OCI-LY3 (cell line): ENCODE data around the gene FARP1.
A peak's percentile ranks its signal among the peaks of the same experiment; 100 is the strongest.

Experiments
- H2AFZ ChIP-seq: fragments of 200-600, 300-600 bp; shearing (Covaris generic); 2 replicates; pipeline ENCODE4 v1.6.0; 2014; ENCODE audit warnings: antibody characterized with exemption, low read depth, low read length
- H3K27ac ChIP-seq: fragments of 200-600, 300-600 bp; sonication (generic); 2 replicates; pipeline ENCODE4 v1.5.1; 2014; ENCODE audit warnings: mild to moderate bottlenecking, low read length, moderate library complexity, mixed read lengths
- H3K27me3 ChIP-seq: fragments of 200-600, 300-600 bp; sonication (generic); 2 replicates; pipeline ENCODE4 v1.6.1; 2014; ENCODE audit warnings: low read depth, low read length, mixed read lengths
- H3K36me3 ChIP-seq: fragments of 200-600, 300-600 bp; sonication (generic); replicated peaks from 2 replicates; pipeline ENCODE3; 2014; ENCODE audit warnings: low read depth, low read length, mixed read lengths
- H3K4me1 ChIP-seq: fragments of 300-600, 200-600 bp; sonication (generic); 2 replicates; pipeline ENCODE4 v1.6.1; 2014; ENCODE audit warnings: low read length, mixed read lengths
- H3K4me2 ChIP-seq: fragments of 200-600, 300-600 bp; sonication (generic); 2 replicates; pipeline ENCODE4 v1.6.1; 2014; ENCODE audit warnings: low read length, mixed read lengths
- H3K4me3 ChIP-seq: fragments of 300-600, 200-600 bp; sonication (generic); 2 replicates; pipeline ENCODE4 v1.5.1; 2014; ENCODE audit warnings: antibody characterized with exemption, mild to moderate bottlenecking, low read length, moderate library complexity
- H3K79me2 ChIP-seq: fragments of 300-600, 200-600 bp; shearing (Covaris generic); 2 replicates; pipeline ENCODE4 v1.6.1; 2014; ENCODE audit warnings: mild to moderate bottlenecking, low read length, mixed read lengths
- H3K9ac ChIP-seq: fragments of 300-600, 200-600 bp; shearing (Covaris generic); 2 replicates; pipeline ENCODE4 v1.6.0; 2014; ENCODE audit warnings: mild to moderate bottlenecking, low read length, moderate library complexity
- H3K9me3 ChIP-seq: fragments of 200-600, 300-600 bp; shearing (Covaris generic); 2 replicates; pipeline ENCODE4 v1.6.1; 2014; ENCODE audit warnings: low read length, mixed read lengths; ENCODE audit not compliant: insufficient read depth
- H4K20me1 ChIP-seq: fragments of 200-600, 300-600 bp; sonication (generic); 2 replicates; pipeline ENCODE4 v1.6.1; 2016; ENCODE audit warnings: low read length, mixed read lengths; ENCODE audit not compliant: insufficient read depth
- EZH2phosphoT487 ChIP-seq: fragments of 200-600 bp; shearing (Covaris generic); IDR thresholded peaks from 2 replicates; pipeline ENCODE4 v1.6.1; 2018; ENCODE audit warnings: antibody characterized with exemption, mixed run types, low read depth
- TF ChIP-seq, protein P1 (sequence below): fragments of 200-600, 300-600 bp; sonication (generic); IDR thresholded peaks from 2 replicates; pipeline ENCODE4 v1.5.1; 2014; ENCODE audit warnings: antibody characterized with exemption, low read length, low read depth

The FARP1 gene

DNA sequence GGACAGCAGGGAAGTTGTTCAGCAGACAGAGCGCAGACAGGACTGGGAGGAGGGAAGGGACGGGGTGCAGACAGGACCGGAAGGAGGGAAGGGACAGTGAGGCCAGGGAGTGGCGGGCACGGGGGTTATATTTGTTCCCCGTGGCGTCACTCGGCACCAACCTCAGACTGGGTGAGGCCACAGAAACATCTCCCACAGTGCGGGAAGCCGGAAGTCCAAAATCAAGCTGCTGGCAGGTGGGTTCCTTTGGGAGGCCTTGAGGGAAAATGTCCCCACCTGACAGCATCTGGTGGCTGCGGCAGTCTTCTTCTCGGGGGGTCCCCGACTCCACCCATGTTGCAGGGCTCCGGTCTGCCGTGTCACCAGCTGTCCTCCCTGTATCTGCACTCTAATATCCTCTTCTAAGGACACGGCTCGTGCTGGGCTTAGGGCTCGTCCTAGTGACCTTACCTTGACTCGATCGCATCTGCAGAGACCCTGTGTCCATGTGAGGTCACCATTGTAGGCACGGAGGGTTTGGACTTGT lies 301.0 kb downstream of the FARP1 start:
- Histone ChIP-seq H3K27me3 (no peaks in the 10 kb centered on the region), H3K27ac (no peak overlapping the region), H2AFZ (no peak overlapping the region), H3K4me3 (no peak overlapping the region), H3K79me2 (no peaks in the 10 kb centered on the region), H3K9ac (no peak overlapping the region), H4K20me1 (peaks cover 3% of the 10 kb centered on the region; the same call in 1 of the 2 replicates), H3K4me1 (peaks cover 12% of the 10 kb centered on the region), H3K4me2 (no peak overlapping the region), H3K9me3 (no peaks in the 10 kb centered on the region), H3K36me3 (no peaks in the 10 kb centered on the region)
- TF ChIP-seq, protein P1, sequence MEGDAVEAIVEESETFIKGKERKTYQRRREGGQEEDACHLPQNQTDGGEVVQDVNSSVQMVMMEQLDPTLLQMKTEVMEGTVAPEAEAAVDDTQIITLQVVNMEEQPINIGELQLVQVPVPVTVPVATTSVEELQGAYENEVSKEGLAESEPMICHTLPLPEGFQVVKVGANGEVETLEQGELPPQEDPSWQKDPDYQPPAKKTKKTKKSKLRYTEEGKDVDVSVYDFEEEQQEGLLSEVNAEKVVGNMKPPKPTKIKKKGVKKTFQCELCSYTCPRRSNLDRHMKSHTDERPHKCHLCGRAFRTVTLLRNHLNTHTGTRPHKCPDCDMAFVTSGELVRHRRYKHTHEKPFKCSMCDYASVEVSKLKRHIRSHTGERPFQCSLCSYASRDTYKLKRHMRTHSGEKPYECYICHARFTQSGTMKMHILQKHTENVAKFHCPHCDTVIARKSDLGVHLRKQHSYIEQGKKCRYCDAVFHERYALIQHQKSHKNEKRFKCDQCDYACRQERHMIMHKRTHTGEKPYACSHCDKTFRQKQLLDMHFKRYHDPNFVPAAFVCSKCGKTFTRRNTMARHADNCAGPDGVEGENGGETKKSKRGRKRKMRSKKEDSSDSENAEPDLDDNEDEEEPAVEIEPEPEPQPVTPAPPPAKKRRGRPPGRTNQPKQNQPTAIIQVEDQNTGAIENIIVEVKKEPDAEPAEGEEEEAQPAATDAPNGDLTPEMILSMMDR, result no peak
- TF ChIP-seq EZH2phosphoT487, result no peak

DNA sequence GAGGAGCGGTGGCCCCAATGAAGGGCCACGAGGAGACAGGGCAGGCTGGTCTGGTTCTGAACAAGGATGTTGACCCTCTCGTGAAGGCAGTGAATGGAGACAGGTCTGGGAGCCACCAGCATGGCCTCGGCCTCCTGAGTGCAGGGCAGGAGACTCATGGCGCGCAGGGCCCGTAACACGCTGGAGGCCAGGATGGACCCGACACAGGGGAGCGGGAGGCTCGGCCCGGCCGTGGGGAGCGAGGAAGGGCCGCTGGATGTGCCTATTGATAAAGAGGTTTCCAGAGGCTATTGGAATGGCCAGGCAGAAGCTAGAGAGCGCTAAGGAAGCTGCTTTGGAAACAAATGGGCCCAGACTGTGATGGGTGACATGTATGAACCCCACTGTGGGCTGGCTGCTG lies 301.5 kb downstream of the FARP1 start:
- Histone ChIP-seq H4K20me1 (peaks cover 7% of the 10 kb centered on the region; the same call in 1 of the 2 replicates), H3K9me3 (no peaks in the 10 kb centered on the region), H3K4me2 (no peak overlapping the region), H2AFZ (no peak overlapping the region), H3K36me3 (no peaks in the 10 kb centered on the region), H3K79me2 (no peaks in the 10 kb centered on the region), H3K9ac (no peak overlapping the region), H3K4me1 (peaks cover 14% of the 10 kb centered on the region), H3K27ac (no peak overlapping the region), H3K4me3 (no peak overlapping the region), H3K27me3 (no peaks in the 10 kb centered on the region)
- TF ChIP-seq, protein P1, result no peak

DNA sequence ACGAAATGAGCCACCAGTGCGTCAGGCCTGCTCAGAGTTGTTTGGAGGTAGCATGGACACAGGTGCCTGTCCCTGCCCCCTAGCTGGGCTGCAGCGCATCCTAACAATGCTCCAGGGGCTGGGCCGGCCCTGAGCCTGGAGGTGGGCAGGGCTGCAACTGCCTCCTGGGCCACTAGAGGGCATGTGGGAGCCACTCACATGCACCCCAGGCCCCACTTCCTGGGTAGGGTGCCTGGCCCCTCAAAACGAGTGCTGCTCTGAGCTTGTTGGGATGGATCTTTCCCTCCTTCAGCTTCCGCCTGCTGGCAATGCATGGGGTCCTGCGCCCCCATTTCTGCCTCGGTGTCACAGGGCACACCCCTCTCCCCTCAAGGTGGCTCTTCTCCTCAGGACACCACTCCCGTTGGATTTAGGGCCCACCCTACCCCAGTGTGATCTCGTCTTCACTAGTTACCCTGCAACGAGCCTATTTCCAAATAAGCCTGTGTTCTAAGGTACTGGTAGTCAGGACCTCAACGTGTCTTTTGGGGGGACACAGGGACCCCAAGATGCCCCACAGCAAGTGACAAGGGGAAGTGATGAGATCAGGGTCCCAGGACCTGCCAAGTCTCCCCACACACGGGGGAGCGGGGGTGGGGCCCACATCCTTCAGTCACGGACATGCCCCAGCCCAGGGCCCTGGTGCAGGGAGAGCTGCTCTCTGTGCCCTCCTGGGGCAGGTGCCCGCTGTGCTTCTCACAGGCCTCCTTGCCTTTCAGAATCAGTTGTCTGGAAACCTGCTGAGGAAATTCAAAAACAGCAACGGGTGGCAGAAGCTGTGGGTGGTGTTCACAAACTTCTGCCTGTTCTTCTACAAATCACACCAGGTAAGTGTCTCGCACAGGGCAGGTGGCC lies 302.7 kb downstream of the FARP1 start:
- Histone ChIP-seq H3K9ac (peak overlapping the region; percentile 44; the same call in 1 of the 2 replicates), H3K4me1 (peaks cover 14% of the 10 kb centered on the region), H3K79me2 (no peaks in the 10 kb centered on the region), H3K36me3 (no peaks in the 10 kb centered on the region), H2AFZ (no peak overlapping the region), H4K20me1 (peaks cover 7% of the 10 kb centered on the region; the same call in 1 of the 2 replicates), H3K4me2 (peak overlapping the region; percentile 69), H3K27me3 (no peaks in the 10 kb centered on the region), H3K4me3 (peak overlapping the region; percentile 14), H3K27ac (no peak overlapping the region), H3K9me3 (no peaks in the 10 kb centered on the region)
- TF ChIP-seq EZH2phosphoT487, result no peak
- TF ChIP-seq, protein P1, result peak; percentile 90

DNA sequence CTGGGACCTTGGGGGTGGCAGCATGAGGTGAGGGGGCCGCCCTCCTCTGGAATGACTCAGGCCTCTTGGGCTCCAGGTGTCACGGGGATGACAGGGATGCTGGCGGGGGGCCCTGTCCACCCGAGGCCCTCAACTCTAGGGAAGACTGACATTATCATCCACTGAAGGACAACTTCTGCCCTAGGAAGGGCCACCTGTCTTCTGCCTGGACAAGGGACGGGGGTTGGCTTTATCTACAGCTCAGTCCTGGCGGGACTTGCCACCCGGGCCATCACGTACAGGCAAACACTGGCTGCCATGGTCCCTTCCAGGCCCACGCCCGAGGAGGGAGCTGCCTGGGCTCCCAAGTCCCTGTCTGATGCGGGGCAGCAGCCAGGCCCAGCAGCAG lies 303.3 kb downstream of the FARP1 start:
- peaks cover 14% of the 10 kb centered on the region for H3K4me1 ChIP-seq
- TF ChIP-seq, protein P1, result no peak
- no peak for TF ChIP-seq EZH2phosphoT487
- no peak overlapping the region for H3K9ac ChIP-seq
- H3K36me3 ChIP-seq, result no peaks in the 10 kb centered on the region
- no peak overlapping the region for H3K27ac ChIP-seq
- H2AFZ ChIP-seq, result no peak overlapping the region
- peaks cover 7% of the 10 kb centered on the region; the same call in 1 of the 2 replicates for H4K20me1 ChIP-seq
- H3K4me2 ChIP-seq, result no peak overlapping the region
- H3K79me2 ChIP-seq, result no peaks in the 10 kb centered on the region
- no peaks in the 10 kb centered on the region for H3K27me3 ChIP-seq
- no peak overlapping the region for H3K4me3 ChIP-seq
- no peaks in the 10 kb centered on the region for H3K9me3 ChIP-seq
